ENCODE measurements around the gene ZNF274. TPM values are rescaled to one million over a fixed set of nuclear protein-coding genes. Genes with fewer than 3 reads are reported as not detected.

ZNF274 gene
- total RNA-seq, 6 donors from 2014 or later, result 19.0 to 63.9 (median 26.4) TPM

DNA sequence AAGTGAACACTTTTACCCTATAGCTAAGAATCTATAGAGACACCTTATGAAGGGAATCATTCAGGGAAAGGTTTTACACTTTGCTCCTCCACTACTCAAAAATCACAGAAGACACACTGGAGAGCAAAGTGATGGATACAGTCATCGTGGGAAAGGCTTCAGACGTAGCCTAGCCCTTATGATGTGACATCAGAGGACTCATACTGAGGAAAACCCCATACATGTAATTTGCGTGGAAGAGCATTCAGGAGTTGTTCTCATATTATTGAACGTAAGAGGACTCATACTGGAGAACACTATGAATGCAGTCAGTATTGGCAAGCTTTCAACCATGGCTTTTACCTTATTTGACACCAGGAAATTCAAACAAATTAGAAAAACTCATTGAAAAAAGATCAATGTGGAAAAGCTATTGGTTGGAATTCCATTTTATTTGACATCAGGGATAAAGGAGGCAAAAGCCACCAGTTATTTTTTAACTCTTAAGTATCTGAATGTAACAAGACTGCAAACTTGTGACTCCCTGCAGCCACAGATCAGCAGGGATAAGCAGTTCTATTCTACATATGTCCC, 16.1 kb upstream of the ZNF274 start:
- Histone ChIP-seq H3K27me3 (no peaks in the 10 kb centered on the region), H3K4me1 (no peaks in the 10 kb centered on the region), H3K9me3 (peaks cover 63 to 100% (median 91%) of the 10 kb centered on the region in 4 donors), H3K27ac (no peak overlapping the region), H3K4me3 (no peak overlapping the region), H3K36me3 (no peaks in the 10 kb centered on the region)
- WGBS, 2 donors, result 60 to 80% methylated on average over 4 of the region's 4 CpGs
- DNase-seq (no peak), ATAC-seq (ENCODE audit: low FRiP score in 2 of 2) (no peak)
- no peak for TF ChIP-seq POLR2A (IDR thresholded peaks at IDR 0.05)
- TF ChIP-seq, protein P1, sequence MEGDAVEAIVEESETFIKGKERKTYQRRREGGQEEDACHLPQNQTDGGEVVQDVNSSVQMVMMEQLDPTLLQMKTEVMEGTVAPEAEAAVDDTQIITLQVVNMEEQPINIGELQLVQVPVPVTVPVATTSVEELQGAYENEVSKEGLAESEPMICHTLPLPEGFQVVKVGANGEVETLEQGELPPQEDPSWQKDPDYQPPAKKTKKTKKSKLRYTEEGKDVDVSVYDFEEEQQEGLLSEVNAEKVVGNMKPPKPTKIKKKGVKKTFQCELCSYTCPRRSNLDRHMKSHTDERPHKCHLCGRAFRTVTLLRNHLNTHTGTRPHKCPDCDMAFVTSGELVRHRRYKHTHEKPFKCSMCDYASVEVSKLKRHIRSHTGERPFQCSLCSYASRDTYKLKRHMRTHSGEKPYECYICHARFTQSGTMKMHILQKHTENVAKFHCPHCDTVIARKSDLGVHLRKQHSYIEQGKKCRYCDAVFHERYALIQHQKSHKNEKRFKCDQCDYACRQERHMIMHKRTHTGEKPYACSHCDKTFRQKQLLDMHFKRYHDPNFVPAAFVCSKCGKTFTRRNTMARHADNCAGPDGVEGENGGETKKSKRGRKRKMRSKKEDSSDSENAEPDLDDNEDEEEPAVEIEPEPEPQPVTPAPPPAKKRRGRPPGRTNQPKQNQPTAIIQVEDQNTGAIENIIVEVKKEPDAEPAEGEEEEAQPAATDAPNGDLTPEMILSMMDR (IDR thresholded peaks at IDR 0.05), result no peak
- no peak for TF ChIP-seq EP300 (IDR thresholded peaks at IDR 0.05)
- TF ChIP-seq POLR2AphosphoS5 (IDR thresholded peaks at IDR 0.05), result no peak

GRCh38 chr19:58170860-58171259, 12.0 kb upstream of the ZNF274 start:
- no peaks in the 10 kb centered on the region for H3K4me1 ChIP-seq
- H3K27ac ChIP-seq, result no peak overlapping the region
- H3K27me3 ChIP-seq, result no peaks in the 10 kb centered on the region
- no peaks in the 10 kb centered on the region for H3K36me3 ChIP-seq
- no peak for ATAC-seq (ENCODE audit: low FRiP score in 2 of 2)
- 37 to 67% methylated on average over 1 of the region's 1 CpG for WGBS, 2 donors
- TF ChIP-seq POLR2A (IDR thresholded peaks at IDR 0.05), result no peak
- TF ChIP-seq POLR2AphosphoS5 (IDR thresholded peaks at IDR 0.05), result no peak
- no peak for TF ChIP-seq EP300 (IDR thresholded peaks at IDR 0.05)
- TF ChIP-seq, protein P1 (IDR thresholded peaks at IDR 0.05), result no peak
- DNase-seq, result no peak
- peaks cover 62 to 100% (median 93%) of the 10 kb centered on the region in 4 donors for H3K9me3 ChIP-seq
- H3K4me3 ChIP-seq, result no peak overlapping the region

GRCh38 chr19:58181902-58182576, 822 bp upstream of the ZNF274 start:
- H3K27me3 ChIP-seq, result no peaks in the 10 kb centered on the region
- H3K4me3 ChIP-seq, result peak overlapping the region in 3 of 4 donors; percentile 57 to 71 (median 66)
- peaks cover 0 to 11% (median 0%) of the 10 kb centered on the region in 4 donors for H3K4me1 ChIP-seq
- H3K27ac ChIP-seq, result peak overlapping the region; percentile 94 to 100 (median 98)
- WGBS, 2 donors, result 49 to 55% methylated on average over 4 of the region's 4 CpGs
- TF ChIP-seq POLR2AphosphoS5 (IDR thresholded peaks at IDR 0.05), result no peak
- no peak for TF ChIP-seq EP300 (IDR thresholded peaks at IDR 0.05)
- TF ChIP-seq, protein P1 (IDR thresholded peaks at IDR 0.05), result peak in 4 of 6 experiments; percentile 23 to 41 (median 28)
- peaks cover 85 to 100% (median 93%) of the 10 kb centered on the region in 4 donors for H3K9me3 ChIP-seq
- H3K36me3 ChIP-seq, result peaks cover 15 to 32% (median 22%) of the 10 kb centered on the region in 4 donors
- ATAC-seq (ENCODE audit: low FRiP score in 2 of 2), result no peak
- DNase-seq, result peak in 1 of 2 donors; percentile 27

- DNase-seq (peak in 1 of 2 donors; percentile 93), ATAC-seq (ENCODE audit: low FRiP score in 2 of 2) (peak in 1 of 2 donors; percentile 96)
- Histone ChIP-seq H3K36me3 (peaks cover 19 to 38% (median 27%) of the 10 kb centered on the region in 4 donors), H3K4me3 (peak overlapping the region; percentile 57 to 90 (median 68)), H3K4me1 (peaks cover 0 to 11% (median 0%) of the 10 kb centered on the region in 4 donors), H3K27ac (peak overlapping the region; percentile 94 to 100 (median 98)), H3K27me3 (no peaks in the 10 kb centered on the region), H3K9me3 (peaks cover 87 to 100% (median 93%) of the 10 kb centered on the region in 4 donors)
- WGBS, 2 donors, result 2 to 7% methylated on average over 16 to 17 of the region's 17 CpGs
- TF ChIP-seq POLR2AphosphoS5 (IDR thresholded peaks at IDR 0.05), result no peak
- no peak for TF ChIP-seq EP300 (IDR thresholded peaks at IDR 0.05)
- TF ChIP-seq, protein P1 (IDR thresholded peaks at IDR 0.05), result no peak
- TF ChIP-seq POLR2A (IDR thresholded peaks at IDR 0.05), result no peak
These were observed 278 bp upstream of the ZNF274 start for GRCh38 chr19:58182577-58182988.
